BE2C (cell line): ENCODE measurements around the gene ALDH1A1.

Experiments
- DNase-seq: peaks from one replicate; pipeline ENCODE4 v3.0.0-alpha.2; 2020
- H3K27me3 ChIP-seq: fragments of 250-450 bp; sonication (Bioruptor Pico); 2 replicates; pipeline ENCODE4 v1.5.1; 2020; ENCODE audit warnings: mild to moderate bottlenecking
- H3K36me3 ChIP-seq: fragments of 250-450 bp; sonication (Bioruptor Pico); 2 replicates; pipeline ENCODE4 v1.5.1; 2020; ENCODE audit warnings: mild to moderate bottlenecking
- H3K4me1 ChIP-seq: fragments of 250-450 bp; sonication (Bioruptor Pico); 2 replicates; pipeline ENCODE4 v1.5.1; 2020
- H3K4me3 ChIP-seq: 2 replicates; pipeline ENCODE4 v1.5.1; 2011; ENCODE audit warnings: low read depth, low read length
- H3K9me3 ChIP-seq: fragments of 250-450 bp; sonication (Bioruptor Pico); 2 replicates; pipeline ENCODE4 v1.5.1; 2020
- CTCF ChIP-seq: IDR thresholded peaks from 2 replicates; pipeline ENCODE4 v1.5.1; 2012; ENCODE audit warnings: mild to moderate bottlenecking, low read depth, low read length

ALDH1A1 gene

DNA sequence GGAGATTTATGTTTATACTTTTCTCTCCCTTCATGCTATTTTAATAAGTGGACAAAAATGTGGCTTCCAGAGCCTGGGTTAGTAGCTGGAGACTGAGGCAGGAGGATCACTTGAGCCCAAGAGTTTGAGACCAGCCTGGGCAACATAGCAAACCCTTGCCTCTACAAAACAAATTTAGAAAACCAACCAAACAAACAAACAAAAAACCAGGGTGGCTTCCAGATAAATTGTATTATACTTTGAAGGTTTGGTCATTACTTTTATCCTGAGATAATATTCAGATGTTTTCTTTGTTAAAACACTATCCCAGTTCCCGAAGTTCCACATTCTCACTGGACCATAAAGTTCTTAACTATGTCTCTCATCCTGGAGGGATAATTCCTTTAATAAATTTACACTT lies 46.0 kb downstream of the ALDH1A1 start:
- H3K4me1 ChIP-seq = no peaks in the 10 kb centered on the region
- no peaks in the 10 kb centered on the region for H3K9me3 ChIP-seq
- no peak for DNase-seq
- no peak overlapping the region for H3K4me3 ChIP-seq
- no peaks in the 10 kb centered on the region for H3K36me3 ChIP-seq
- no peaks in the 10 kb centered on the region for H3K27me3 ChIP-seq
- no peak for TF ChIP-seq CTCF

DNA sequence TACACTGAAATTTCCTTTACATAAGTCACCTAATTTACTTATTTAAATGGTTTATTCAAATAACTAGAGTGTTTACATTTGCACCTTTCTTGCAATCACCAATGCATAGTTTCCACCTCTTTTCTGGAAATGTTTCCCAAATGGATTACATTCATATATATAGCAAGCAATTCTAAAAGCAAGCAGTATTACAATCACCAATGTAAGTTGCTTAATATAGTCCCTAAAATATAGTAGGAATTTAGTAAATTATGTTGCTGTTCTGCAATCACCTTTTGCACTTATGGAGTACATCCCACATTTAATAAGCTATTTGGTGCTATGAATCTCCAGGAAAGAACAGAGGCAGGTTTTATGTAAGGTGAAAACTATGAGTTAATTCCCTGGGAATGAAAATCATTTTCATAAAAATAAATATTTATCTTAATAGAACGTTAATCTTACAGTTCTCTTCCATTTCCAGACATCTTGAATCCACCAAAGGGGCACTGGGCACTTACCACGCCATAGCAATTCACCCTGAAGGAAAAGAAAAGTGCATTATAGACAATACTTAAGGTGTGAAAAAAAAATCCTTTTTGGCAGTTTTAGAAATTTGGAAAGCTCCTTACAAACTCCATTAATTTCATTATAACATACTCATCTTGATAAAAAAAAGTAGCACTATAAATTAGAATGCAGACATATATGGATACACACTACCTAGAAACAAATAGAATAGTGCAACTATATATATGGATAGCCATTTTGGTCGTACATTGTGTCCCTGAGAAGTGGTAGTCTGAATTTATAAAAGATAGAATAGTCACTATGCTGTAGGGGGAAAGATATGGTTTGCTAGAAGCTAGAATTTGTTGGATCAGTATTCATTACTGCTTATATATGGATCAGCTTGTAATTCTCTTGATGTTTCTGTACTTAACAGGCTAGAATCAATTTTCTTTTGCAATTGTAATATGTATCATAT lies 47.1 kb downstream of the ALDH1A1 start:
- H3K9me3 ChIP-seq = no peaks in the 10 kb centered on the region
- TF ChIP-seq CTCF = no peak
- H3K4me1 ChIP-seq = no peaks in the 10 kb centered on the region
- H3K27me3 ChIP-seq = no peaks in the 10 kb centered on the region
- no peak overlapping the region for H3K4me3 ChIP-seq
- no peaks in the 10 kb centered on the region for H3K36me3 ChIP-seq
- no peak for DNase-seq

DNA sequence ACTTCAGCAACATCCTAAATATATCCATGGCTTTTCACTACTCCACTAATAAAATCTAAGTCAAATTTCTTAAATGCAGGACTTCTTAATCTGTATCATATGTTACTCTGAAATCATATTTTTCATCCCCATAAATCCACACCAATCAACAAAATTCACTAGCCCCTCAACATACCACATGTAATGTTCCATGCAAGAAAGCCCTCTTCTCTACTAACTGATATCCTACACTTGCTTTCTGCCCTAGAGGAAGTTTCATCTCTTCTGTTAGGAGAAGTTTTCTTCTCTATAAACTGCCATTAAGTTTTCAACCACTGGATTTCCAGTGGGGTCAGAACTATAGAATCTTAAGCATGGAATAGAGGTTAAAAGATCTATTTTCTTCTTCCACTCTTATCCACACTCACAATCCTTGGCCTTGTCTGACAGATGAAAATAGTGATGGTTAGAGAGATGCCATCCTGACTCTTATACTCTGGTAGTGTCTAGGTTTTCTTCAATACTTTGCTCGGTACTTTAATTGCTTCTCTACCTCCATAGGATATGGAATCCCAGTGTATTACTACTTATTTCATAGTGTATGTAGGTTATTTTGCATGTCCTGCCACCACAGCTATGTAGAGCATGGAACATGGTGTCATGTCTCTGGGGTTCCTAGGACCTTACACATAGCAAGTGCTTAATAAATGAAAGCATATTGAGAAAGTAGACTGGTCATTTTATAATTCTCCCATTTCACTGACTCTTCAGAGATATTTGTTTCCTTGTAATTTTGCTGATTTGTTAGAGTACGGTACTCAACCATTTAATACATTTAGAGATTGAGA lies 48.4 kb downstream of the ALDH1A1 start:
- Histone ChIP-seq H3K4me3 (no peak overlapping the region), H3K9me3 (no peaks in the 10 kb centered on the region), H3K27me3 (no peaks in the 10 kb centered on the region), H3K36me3 (no peaks in the 10 kb centered on the region), H3K4me1 (no peaks in the 10 kb centered on the region)
- DNase-seq = no peak
- TF ChIP-seq CTCF = no peak

DNA sequence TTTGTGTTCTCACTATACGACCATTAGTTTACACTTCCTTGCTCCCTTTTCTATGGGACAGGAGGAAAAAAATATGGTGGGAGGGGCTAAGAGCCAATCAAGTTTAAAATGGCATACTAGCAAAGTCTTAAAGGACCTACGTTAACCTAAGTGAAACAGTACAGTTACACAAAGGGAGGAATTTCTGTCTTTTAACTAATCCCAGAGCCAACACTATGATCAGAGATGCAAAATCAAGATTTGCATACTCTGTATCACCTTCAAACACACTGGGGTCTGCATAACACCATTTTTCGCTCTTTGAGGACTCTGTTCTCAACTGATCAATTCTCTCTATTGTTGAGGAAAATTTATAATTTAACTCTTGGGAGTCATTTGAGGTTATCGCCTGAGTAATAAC lies 49.8 kb downstream of the ALDH1A1 start:
- no peaks in the 10 kb centered on the region for H3K4me1 ChIP-seq
- H3K9me3 ChIP-seq = no peaks in the 10 kb centered on the region
- H3K36me3 ChIP-seq = no peaks in the 10 kb centered on the region
- TF ChIP-seq CTCF = no peak
- DNase-seq = no peak
- no peak overlapping the region for H3K4me3 ChIP-seq
- no peaks in the 10 kb centered on the region for H3K27me3 ChIP-seq

GRCh38 chr9:72902268-72902667 lies 50.6 kb downstream of the ALDH1A1 start:
- no peaks in the 10 kb centered on the region for H3K27me3 ChIP-seq
- no peaks in the 10 kb centered on the region for H3K9me3 ChIP-seq
- no peak for TF ChIP-seq CTCF
- no peaks in the 10 kb centered on the region for H3K36me3 ChIP-seq
- DNase-seq = no peak
- H3K4me3 ChIP-seq = no peak overlapping the region
- H3K4me1 ChIP-seq = no peaks in the 10 kb centered on the region
